Skeletal muscle tissue (tissue), 4 donors: ENCODE measurements around the gene FLYWCH1. TPM values are rescaled to one million over a fixed set of nuclear protein-coding genes. Genes with fewer than 3 reads are reported as not detected.

Source experiments
- H3K27ac ChIP-seq: one replicate; pipeline ENCODE4 v1.7.0; 2013; ENCODE audit warnings: mild to moderate bottlenecking, low read depth, low read length, inconsistent platforms
- H3K27me3 ChIP-seq, 3 donors: one replicate each; pipeline ENCODE4 v1.7.0; 2013; ENCODE audit warnings: low read length in 3 of 3; ENCODE audit not compliant: control insufficient read depth in 3 of 3, insufficient read depth in 3 of 3
- H3K36me3 ChIP-seq, 3 donors: one replicate each; pipeline ENCODE4 v1.7.0; 2013; ENCODE audit warnings: low read length in 3 of 3; ENCODE audit not compliant: control insufficient read depth in 3 of 3, insufficient read depth in 3 of 3
- H3K4me1 ChIP-seq, 3 donors: one replicate each; pipeline ENCODE4 v1.7.0; 2013; ENCODE audit warnings: low read length in 3 of 3, mild to moderate bottlenecking in 3 of 3; ENCODE audit not compliant: control insufficient read depth in 3 of 3, insufficient read depth in 3 of 3
- H3K4me3 ChIP-seq, 3 donors: one replicate each; pipeline ENCODE4 v1.7.0; 2013; ENCODE audit warnings: low read length in 3 of 3
- H3K9ac ChIP-seq, 3 donors: one replicate each; pipeline ENCODE4 v1.7.0; 2013; ENCODE audit warnings: low read length in 3 of 3, mild to moderate bottlenecking in 3 of 3, moderate library complexity in 2 of 3, low read depth in 1 of 3
- H3K9me3 ChIP-seq, 3 donors: one replicate each; pipeline ENCODE4 v1.7.0; 2013; ENCODE audit warnings: low read length in 3 of 3; ENCODE audit not compliant: control insufficient read depth in 3 of 3
- total RNA-seq: library from RNA; depleted of rRNA; stranded (reverse); fragments of >200 nt; gene quantifications from one replicate; pipeline ENCODE4 v1.2.3, GENCODE V29; 2014
- donor health status: Osteomylitis.

Gene FLYWCH1, protein sequence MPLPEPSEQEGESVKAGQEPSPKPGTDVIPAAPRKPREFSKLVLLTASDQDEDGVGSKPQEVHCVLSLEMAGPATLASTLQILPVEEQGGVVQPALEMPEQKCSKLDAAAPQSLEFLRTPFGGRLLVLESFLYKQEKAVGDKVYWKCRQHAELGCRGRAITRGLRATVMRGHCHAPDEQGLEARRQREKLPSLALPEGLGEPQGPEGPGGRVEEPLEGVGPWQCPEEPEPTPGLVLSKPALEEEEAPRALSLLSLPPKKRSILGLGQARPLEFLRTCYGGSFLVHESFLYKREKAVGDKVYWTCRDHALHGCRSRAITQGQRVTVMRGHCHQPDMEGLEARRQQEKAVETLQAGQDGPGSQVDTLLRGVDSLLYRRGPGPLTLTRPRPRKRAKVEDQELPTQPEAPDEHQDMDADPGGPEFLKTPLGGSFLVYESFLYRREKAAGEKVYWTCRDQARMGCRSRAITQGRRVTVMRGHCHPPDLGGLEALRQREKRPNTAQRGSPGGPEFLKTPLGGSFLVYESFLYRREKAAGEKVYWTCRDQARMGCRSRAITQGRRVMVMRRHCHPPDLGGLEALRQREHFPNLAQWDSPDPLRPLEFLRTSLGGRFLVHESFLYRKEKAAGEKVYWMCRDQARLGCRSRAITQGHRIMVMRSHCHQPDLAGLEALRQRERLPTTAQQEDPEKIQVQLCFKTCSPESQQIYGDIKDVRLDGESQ
- 11.0 TPM for total RNA-seq

DNA sequence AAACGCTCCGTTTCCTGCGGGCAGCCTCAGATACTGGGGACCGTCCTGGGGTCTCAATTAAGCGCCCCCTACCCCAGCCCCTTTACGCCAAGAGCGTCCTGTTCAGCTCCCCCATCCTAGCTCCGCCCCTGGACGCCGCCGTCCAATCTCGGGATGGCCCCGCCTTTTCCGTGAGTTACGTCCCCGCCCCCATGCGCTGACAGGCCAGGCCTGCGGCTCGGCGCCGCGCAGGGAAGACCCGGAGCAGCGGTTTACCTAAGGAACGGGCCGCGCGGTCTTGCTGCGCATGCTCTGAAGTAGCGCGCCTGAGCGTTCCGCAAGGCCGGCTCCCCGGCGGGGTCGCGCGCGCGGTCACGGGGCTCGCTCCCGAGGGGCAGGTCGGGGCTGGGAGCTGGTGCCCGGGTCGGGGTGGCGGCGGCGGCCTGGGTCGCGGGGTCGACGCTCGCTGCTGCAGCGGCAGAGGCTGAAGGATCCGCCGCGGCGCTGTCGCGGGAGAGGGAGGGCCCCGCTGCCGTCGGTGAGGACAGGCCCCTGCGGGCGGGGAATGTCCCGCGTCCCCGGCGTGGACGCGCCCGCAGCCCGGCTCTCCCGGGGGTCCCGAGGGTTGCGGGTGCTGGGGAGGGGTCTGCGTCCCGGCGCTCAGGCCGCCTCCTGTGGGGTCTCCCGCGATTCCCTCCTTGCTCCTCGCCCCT lies at the start of gene FLYWCH1:
TSS of gene FLYWCH1 (plus strand) at position 294 of the 692 bp plus-strand sequence. CDS start 17,755 bp downstream, outside the sequence.
- Histone ChIP-seq H3K9me3 (no peaks in the 10 kb centered on the region), H3K27me3 (no peaks in the 10 kb centered on the region), H3K4me3 (peak within 1 kb of the TSS; percentile 84 to 95 (median 94)), H3K9ac (peak within 1 kb of the TSS; percentile 84 to 92 (median 91)), H3K4me1 (peaks cover 17 to 33% (median 22%) of the 10 kb centered on the region in 3 donors), H3K36me3 (peaks cover 9% of the 10 kb centered on the region in 3 donors), H3K27ac (peak within 1 kb of the TSS; percentile 79)

DNA sequence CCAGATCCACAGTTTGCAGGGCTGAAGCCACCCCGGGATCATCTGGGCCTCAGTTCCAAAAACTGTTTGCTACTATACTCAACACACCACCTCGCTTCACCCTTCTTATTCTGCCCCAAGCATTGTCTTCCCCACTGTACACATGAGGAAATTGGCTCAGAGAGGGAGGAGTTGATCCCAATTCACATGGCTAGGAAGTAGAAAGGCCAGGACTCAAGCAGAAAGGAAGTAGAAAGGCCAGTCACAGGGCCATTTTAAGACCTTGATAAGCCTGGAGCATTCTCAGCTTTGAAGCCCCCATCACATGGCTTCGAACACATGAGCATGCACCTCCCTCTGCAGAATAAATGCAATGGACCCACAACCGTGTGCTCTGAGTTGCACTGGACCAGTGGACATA lies 46.1 kb upstream of the FLYWCH1 start:
- H3K36me3 ChIP-seq, result no peaks in the 10 kb centered on the region
- H3K4me3 ChIP-seq, result no peak overlapping the region
- no peak overlapping the region for H3K27ac ChIP-seq
- H3K4me1 ChIP-seq, result peaks cover 3 to 5% (median 4%) of the 10 kb centered on the region in 3 donors
- no peak overlapping the region for H3K9ac ChIP-seq
- peaks cover 0 to 3% (median 3%) of the 10 kb centered on the region in 3 donors for H3K9me3 ChIP-seq
- peaks cover 0 to 10% (median 7%) of the 10 kb centered on the region in 3 donors for H3K27me3 ChIP-seq

DNA sequence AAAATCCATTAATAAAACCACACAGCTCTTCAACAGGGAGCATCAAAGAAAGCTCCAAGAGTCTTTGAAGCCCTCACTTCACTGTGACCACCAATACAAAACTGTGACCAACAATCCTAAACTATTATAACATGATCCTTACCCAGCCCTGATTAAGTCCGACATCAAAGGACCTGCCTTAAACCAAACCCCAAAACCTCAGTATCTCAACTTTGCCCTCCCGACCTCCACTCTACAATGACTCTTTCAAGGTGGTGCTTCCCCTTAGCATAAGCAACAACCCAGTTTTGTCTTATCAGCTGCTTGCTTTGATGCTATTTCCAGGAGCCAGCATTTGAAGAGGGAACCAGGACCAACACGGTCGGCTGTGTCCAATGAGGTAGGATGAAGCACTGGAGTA lies 45.3 kb upstream of the FLYWCH1 start:
- no peaks in the 10 kb centered on the region for H3K36me3 ChIP-seq
- no peak overlapping the region for H3K9ac ChIP-seq
- no peak overlapping the region for H3K4me3 ChIP-seq
- peaks cover 3 to 5% (median 4%) of the 10 kb centered on the region in 3 donors for H3K4me1 ChIP-seq
- no peaks in the 10 kb centered on the region for H3K9me3 ChIP-seq
- no peak overlapping the region for H3K27ac ChIP-seq
- H3K27me3 ChIP-seq, result peaks cover 0 to 5% (median 0%) of the 10 kb centered on the region in 3 donors

DNA sequence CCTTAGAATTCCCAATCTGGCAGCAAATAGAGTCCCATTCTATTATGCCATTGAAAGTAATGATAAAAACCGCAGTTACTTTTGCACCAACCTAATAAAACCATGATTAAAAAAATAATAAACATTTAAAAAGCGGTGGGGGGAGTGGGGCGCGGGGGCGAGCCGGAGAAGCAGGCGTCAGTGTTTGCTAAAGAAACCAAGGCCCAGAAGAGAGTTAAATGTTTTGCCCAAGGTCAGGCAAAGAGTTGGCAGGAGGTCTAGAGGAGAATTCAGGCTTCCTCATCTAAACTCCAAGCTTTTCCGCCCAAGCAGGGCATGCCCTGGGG lies 44.1 kb upstream of the FLYWCH1 start:
- H3K9me3 ChIP-seq, result no peaks in the 10 kb centered on the region
- no peaks in the 10 kb centered on the region for H3K36me3 ChIP-seq
- H3K4me3 ChIP-seq, result peak overlapping the region; percentile 67 to 89 (median 87)
- H3K27me3 ChIP-seq, result peaks cover 0 to 5% (median 0%) of the 10 kb centered on the region in 3 donors
- H3K4me1 ChIP-seq, result peaks cover 3 to 7% (median 5%) of the 10 kb centered on the region in 3 donors
- peak overlapping the region; percentile 73 to 94 (median 91) for H3K9ac ChIP-seq
- H3K27ac ChIP-seq, result peak overlapping the region; percentile 93

DNA sequence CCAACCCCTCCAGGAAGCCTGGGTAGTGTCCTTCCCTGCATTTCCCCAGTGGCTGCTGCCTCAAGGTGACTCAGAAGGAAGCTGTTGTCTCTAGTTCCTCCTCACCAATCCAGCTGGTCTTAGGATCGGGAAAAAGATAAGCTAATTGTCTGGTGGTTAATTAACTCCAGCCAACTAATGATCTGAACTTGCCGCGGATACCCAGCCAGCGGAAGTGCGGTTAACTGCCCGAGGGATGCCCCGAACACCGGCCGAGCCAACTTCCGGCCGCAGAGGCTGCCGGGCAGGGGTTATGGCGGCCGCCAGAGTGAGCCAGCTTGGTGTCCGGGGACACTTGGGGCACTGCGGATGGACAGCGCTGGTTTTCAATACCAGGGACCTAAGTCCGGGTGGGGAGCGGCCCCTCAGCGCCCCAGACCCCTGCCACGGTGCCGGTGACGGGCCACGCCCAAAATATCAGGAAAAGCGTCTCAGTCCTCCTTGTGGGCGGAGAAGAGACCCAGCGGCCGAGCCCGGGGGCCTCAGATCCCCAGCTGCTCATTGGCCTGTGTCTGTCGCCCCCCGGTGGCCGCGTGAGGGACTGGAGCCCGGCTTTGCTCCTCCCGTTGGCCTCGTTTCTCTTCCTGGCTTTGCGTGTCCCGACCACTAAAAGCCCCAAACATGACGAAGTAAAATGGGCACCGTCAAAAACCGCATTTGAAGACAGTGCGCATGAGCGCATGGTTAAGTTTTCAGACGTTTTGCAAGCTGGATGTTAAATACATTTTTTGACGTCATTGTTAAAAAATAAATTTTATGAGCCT lies 43.5 kb upstream of the FLYWCH1 start:
- peaks cover 0 to 5% (median 0%) of the 10 kb centered on the region in 3 donors for H3K27me3 ChIP-seq
- H3K9me3 ChIP-seq, result no peaks in the 10 kb centered on the region
- H3K27ac ChIP-seq, result peak overlapping the region; percentile 93
- H3K4me1 ChIP-seq, result peaks cover 3 to 10% (median 9%) of the 10 kb centered on the region in 3 donors
- H3K9ac ChIP-seq, result peak overlapping the region; percentile 82 to 94 (median 91)
- peak overlapping the region; percentile 67 to 89 (median 87) for H3K4me3 ChIP-seq
- H3K36me3 ChIP-seq, result no peaks in the 10 kb centered on the region

DNA sequence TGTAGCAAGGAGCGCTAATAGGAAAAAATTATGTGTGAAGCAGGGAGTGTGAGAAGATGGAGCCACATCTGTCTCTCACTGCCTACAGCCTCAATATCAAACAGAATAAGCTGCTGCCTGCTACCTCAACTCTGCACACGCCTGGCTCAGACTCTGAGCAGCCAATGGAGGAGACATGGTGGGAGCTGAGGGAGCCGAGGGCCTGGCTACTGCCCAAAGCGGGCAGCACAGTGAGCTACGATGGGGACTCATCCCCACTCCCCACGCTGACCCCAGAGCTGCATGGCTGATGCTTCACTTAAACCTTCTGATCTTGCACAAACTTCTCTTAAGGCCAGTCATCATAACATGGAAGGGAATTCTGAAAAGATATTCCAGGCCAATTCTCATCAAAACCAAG lies 39.8 kb upstream of the FLYWCH1 start:
- Histone ChIP-seq H3K27ac (no peak overlapping the region), H3K36me3 (no peaks in the 10 kb centered on the region), H3K9me3 (no peaks in the 10 kb centered on the region), H3K4me1 (peaks cover 14 to 18% (median 15%) of the 10 kb centered on the region in 3 donors), H3K9ac (no peak overlapping the region), H3K4me3 (no peak overlapping the region), H3K27me3 (no peaks in the 10 kb centered on the region)

DNA sequence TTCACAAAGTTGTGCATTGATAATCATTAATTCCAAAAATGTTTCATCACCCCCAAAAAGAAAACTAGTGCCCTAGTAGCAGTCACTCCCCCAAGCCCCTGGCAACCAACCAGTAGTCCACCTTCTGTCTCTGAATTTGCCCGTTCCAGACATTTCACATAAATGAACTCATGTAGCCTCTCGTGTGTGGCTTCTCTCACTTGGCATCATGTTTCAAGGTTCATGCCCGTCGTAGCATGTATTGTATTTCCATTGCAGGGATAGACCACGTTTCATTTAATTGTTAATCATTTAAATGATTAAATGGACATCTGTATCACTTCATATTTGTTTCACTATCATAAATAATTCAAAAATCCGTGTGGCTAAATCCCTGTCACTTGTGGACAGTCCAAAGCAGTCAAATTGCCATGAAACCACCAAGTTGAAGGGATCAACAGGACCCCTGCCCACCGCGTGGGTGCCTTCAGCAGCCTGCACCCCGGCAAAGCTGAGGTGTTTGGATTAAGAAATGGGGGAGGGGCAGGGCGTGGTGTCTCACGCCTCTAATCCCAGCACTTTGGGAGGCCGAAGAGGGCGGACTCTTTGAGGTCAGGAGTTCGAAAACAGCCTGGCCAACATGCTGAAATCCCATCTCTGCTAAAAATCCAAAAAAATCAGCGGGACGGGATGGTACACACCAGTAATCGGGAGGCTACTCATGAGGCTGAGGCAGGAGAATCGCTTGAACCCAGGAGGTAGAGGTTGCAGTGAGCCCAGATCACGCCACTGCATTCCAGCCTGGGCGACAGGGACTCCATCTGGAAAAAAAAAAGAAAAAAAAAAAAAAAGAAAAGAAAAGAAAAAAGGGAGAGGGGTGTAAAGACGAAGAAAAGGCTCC lies 37.5 kb upstream of the FLYWCH1 start:
- H3K36me3 ChIP-seq, result no peaks in the 10 kb centered on the region
- H3K9ac ChIP-seq, result peak overlapping the region in 2 of 3 donors; percentile 14 to 40
- peaks cover 9 to 14% (median 11%) of the 10 kb centered on the region in 3 donors for H3K4me1 ChIP-seq
- no peaks in the 10 kb centered on the region for H3K27me3 ChIP-seq
- no peaks in the 10 kb centered on the region for H3K9me3 ChIP-seq
- no peak overlapping the region for H3K4me3 ChIP-seq
- H3K27ac ChIP-seq, result no peak overlapping the region

DNA sequence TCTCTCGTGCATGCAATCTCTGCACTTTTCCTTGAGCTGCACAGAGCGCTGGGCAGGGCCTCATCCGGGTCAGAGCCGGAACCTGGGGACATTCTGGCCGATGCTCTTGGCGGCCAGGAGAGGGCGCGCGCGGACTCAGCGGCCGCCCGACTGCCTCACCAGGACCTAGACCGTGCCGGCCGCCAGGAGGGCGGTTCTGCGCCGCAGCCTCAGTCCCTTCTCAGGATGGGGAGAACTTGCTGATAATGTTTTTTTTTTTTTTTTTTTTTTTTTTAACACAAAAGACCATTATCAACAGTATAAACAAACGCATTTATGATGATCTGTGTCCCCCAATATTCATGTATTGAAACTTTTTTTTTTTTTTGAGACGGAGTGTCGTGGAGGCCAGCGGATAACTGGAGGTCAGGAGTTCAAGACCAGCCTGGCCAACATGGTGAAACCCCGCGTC lies 36.8 kb upstream of the FLYWCH1 start:
- Histone ChIP-seq H3K9me3 (no peaks in the 10 kb centered on the region), H3K4me1 (peaks cover 9 to 14% (median 11%) of the 10 kb centered on the region in 3 donors), H3K4me3 (no peak overlapping the region), H3K27ac (no peak overlapping the region), H3K9ac (peak overlapping the region in 2 of 3 donors; percentile 14 to 40), H3K36me3 (no peaks in the 10 kb centered on the region), H3K27me3 (no peaks in the 10 kb centered on the region)
